GM21515 (cell line): ENCODE results near the gene EXOC1.
A peak's percentile ranks its signal among the peaks of the same experiment; 100 is the strongest.

ENCODE experiments used
- ATAC-seq: cut with Tn5 transposase; IDR thresholded peaks from one replicate; pipeline ENCODE4 v1.9.1; 2021; ENCODE audit not compliant: unreplicated experiment

The EXOC1 gene

DNA sequence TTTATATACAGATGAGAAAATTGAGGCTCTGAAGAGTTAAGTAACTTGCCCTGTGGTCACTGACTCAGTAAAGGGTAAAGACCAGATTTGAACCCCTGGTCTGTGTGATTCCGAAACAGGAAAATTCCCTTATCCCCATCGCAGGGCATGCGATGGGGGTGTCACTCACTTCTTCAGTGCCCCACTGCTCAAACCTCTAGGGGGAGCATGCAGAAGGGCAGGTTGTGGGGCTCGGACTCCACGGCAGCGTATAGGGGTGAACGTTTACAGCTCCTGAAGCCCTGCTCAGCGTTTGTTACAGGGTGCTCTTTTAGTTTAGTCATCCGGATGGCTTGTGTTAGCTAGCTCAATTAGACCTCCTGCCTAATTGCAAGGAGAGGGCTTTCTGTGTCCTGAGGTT lies 3.7 kb upstream of the EXOC1 start:
- ATAC-seq = no peak

DNA sequence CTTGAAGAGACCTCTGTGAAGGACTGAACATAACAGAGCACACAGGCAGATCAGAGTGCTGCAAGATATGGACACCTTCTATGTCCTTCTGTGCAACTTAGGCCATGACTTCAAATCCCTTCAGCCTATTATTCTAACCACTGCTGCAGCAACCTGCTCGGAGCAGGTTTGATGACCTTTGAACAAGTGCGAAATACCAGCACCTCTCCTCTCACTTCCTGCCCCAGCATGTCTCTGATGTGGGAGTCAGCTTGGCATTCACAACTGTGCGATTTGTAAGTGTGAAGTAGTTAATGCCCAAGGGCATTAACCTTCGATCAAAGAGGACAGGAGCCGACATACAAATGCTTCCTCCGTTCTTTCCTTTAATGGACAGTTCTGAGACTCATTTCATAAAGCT lies 1.6 kb upstream of the EXOC1 start:
- no peak for ATAC-seq

DNA sequence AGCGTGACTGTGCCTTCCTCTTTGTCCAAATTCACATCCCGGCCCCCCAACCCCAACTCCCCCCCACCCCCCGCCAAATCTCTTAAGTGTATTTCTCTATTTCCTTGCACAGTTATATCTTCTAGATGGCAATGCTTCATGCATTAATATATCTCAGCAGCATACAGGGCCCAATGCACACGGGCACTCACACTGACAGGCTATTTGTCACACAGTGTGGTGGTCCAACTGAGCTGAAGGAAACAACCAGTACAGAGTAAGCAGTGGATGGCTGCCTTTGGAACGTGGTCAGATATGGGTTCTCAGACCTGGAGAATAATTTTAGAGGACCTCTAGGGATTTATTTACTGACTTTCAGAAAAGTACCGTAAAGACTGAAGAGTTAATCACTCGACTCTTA lies 681 bp downstream of the EXOC1 start:
- no peak for ATAC-seq

DNA sequence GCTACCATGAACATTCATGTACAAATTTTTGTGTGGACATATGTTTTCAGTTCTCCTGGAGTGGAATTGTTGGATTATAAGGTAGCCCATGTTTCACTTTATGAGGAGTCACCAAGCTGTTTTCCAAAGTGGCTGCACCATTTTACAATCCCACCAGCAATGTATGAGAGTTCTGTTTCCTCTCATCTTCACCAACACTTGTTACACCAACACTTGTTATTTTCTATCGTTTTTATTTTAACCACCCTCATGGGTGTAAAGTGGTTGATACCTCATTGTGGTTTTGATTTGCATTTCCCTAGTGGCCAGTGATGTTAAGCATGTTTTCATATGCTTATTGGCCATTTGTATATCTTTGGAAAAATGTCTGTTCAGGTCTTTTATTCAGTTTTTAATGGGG lies 4.1 kb downstream of the EXOC1 start:
- no peak for ATAC-seq

DNA sequence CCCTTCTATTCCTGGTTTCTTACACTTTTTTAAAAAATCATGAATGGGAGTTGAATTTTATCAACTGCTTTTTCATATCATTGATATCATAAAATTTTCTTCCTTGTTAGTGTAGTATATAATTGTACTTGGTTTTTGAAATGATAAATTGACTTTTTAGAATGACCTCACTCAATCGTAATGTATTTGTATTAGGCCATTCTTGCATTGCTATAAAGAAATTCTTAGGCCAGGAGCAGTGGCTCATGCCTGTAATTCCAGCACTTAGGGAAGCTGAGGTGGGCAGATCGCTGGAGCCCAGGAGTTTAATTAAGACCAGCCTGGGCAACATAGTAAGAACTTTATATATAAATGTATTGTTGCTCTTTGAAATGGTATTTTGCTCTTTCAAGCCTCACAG lies 6.3 kb downstream of the EXOC1 start:
- ATAC-seq = no peak

DNA sequence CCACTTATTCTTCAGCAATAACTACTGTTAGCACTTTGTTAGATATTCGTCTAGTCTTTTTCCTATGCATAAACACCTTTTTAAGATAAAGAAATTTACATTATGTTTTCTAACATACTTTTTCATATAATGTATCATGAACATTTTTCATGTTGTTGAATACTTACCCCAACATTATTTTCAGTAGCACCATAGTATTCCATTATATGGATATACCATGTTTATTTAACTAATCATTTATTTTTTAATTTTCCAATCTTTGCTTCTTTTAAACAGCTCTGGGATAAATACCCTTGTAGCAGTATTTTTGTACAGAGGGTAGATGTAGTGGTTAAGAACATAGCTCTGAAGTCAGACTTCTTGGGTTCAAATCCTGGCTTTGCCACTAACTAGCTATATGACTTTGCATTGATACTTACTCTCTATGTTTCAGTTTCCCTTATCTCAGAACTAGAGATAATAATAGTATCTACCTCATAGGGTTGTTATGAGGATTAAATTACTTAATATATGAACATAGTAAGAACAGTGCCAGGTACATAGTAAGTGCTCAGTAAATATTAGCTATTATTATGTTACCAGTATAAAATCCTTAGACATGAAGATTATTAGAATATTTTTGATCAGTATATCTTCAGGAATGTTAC lies 11.3 kb downstream of the EXOC1 start:
- ATAC-seq = no peak

DNA sequence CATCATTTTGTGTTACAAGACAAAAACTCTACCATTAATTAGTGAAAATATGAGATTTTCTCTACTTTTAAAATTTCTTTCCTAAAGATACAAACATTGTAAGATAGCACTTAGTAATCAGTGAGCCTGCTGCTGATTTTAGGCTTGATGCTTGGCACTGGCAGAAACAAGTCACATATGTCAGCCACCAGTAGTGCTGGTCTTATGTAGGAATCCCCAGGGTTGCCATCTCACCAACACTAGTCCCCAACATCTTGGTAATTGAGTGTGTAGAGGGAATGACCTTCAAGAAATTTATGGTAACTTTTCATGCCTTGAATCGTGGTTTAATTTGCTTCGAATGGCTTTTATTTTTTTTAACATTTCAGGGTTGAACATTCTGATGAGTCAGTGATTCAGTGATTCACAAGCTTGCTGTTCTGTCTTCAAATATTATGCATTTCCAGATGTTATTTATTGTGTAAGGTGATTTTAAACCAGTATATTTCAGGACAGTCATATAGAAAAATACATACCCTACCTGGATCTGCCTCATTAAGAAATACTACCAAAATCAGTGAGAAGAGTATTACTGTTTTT lies 11.9 kb downstream of the EXOC1 start:
- ATAC-seq = no peak

DNA sequence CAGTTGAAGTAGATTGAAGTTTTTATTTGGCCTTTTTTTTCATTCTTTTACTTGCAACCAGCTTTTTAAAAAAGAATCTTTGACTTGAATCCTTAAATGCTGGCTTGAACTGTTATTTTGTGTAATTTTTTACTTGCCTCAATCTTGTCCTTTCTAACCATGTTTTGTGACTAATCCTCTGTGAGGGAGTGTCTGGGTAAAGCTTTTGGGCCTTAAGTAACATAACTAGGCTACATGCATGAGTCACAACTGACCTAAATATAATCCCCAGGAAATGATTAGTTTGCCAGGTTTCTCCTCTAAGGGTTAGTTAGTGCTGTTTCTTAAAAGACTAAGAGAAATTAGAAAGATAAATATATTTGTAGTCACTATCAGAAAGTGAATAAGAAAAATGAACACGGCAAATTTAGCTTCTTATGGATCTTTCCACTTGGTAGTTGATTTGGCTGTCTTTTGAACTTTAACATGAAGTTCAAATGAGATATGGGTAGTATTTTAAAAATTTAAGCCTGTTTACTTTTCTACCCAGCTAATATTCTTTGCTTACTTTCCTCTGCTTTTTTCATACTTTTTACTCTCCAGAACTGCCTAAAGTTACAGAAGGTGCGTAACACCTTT lies 13.0 kb downstream of the EXOC1 start:
- ATAC-seq = peak; percentile 76

DNA sequence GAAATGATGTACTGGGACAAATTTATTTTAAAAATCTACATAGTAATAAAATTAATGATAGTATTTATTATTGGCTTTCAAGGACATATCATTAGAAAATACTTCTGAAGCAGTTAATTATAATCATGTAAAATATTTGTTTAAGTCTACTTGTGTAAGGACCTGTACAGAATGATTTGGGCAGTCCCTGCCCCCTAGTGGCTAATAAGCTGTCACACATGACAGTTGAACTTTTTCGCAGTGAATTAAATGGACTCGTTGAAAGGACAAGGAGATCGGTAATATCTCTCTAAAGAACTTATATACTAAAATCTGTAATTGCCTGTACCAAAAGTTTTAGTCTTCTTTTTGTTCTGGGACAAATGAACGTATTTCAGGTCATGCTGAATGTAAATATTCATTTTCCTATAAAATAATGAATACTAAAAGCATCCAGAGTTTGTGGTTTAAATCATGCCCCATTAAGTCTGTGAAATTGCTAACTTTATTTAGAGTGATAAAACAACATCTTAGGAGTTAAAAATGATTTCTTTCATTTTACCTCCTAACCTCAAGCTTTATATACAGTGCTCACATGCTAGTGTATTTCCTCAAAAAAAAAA lies 13.6 kb downstream of the EXOC1 start:
- ATAC-seq = peak; percentile 90

DNA sequence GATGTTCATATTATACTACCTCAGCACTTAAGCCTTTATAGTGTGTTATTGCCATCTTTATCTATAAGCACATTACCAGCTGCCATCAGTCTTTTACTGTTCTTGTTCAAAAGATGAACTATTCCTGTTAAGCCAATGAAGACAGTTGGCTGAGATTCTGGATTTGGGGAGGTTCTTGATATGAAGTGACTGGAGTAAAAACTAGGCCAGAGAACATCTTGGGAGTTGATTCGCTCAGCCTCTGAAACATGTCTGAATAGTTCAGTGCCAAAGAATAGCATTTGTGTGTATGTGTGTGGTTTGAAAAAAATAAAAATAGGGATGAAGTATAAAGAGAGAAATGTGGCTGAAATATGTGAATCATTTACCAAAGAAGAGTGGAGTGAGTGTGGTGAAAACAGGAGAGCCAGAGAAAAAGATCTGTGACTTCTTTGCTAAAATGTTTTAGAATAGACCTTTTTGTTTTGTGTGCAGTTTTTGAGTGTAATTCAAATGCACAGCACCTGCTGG lies 15.2 kb downstream of the EXOC1 start:
- no peak for ATAC-seq

DNA sequence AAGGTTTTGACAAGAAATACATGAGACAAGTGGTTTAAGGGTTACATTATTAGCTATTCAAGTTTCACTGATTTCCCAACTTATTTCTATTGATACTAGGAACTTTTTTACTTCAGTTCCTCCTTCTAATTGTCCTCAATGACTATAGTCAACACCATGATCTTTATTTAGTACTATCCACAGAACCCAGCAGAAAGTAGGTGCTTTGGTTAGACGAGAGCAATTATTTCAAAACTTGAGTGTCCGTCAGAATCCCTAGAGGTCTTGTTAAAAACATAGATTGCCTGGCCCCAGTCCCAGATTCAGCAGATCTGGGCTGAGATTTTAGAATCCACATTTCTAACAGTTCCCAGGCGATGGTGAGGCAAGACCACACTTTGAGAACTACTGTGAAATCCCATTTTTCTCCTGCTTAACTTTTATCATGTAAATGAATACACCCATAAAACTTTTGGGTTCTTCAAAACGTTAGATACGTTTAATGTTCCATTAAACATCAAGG lies 17.9 kb downstream of the EXOC1 start:
- ATAC-seq = no peak

DNA sequence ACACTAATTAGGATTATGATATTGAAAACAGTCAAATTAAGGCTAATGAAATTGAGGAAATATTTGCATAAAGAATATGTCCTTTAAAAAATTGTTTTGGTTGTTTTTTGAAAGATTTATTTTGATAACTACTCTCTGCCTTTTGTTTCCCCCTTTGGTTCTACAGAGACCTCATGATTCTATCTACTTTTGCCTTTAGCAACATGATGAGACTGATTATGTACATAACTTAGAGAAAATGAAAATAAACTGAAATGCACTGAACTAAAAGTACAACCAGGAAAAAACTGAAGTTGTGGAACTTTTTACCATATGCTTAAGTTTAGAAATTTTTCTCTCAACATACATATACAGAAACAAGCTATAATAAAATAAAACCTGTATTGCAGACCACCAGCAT lies 21.4 kb downstream of the EXOC1 start:
- no peak for ATAC-seq

DNA sequence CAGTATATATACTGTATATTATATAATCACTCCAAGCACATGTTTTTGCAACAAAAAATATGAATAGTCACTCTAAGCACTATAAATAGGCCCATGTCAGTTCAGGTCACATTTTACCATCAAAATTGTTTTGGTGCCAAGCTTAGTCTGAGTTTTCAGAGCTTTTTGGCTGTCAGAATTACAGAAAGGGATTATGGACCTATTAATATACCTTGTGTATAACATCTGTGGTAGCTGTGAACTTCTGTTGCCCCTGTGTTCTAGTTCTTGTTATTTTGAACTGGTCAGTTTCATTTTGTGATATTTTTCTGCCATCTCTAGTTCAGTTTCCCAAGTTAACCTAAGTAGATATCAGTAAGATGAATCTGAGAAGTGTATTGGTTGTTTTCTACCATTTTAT lies 22.9 kb downstream of the EXOC1 start:
- no peak for ATAC-seq

DNA sequence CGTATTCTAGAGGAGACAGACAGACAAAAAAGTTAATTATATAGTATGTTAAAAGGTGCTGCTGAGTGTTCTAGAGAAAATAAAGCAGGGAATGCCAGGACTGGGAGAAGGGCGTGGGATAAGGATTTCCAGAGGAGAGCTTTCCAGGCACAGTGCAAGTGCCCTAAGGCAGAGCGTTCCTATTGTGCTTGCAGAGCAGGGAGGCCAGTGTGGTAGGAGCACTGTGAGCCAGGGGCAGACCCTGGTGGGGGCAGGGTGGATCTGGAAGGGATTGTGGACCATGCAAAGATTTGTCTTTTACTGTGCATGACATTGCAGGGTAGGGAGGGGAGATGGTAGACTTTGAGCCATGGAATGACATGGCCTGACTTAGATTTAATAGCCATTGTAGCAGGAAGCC lies 25.8 kb downstream of the EXOC1 start:
- ATAC-seq = no peak

DNA sequence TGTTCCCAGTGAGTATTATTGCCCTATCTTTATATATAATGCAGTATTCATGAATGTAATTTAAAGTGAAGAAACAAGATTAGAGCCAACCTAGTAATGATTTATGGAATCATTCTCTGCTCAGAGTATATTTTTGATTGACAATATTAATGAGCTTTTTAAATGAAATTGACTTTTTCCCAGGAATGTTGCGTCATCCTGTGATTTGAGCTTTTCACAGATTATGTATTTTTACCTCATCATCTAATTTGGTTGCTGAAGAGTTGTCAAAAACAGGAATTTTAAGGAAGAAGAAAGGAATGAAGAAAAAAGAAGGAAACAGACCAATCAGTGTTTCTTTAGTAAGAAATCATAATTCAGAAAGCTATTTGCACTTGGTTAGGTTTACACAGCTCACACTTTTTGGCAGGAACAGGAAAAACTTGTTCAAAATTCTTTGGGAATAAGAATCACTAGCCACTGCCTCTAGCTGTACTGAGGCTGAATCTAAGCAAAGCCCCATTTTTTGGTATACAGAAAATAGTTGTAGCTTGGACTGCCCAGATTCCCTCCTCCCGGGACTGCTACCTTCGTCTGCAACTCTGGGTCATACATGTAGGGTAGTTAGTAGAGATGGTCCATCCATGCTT lies 27.3 kb downstream of the EXOC1 start:
- no peak for ATAC-seq

DNA sequence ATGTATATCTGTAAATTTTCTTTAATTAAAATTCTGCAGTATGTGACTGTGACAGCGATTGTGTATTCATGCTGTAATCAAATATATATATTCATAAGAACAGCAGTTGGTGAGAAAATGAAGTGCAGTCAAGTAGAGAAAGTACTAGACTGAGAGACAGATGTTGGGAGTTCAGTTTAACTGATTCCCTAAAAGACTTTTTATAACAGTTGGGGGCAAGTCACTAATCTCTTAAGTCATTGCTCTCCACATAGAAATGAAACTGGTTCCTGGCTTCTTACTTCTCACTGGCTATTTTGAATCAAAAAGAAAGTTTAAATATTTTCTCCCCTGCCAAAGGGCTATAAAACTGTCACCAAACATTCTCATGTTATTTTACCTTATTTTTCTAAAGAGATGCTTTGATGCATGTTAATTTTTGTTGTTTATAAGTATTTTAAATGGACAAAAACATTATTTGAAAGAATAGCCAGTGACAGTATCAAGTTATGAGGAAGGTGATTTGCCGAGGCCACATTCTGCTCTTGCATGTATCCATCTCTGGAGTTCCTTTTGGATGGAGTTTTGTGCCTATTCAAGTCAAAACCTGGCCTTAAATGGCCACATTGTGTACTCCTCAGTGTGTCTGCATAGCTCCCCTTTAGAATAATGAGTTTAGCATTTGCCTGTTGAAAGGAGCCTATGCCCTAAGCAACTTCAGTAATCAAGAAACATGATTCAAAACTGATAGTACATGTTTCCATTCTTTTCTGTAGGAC lies 30.8 kb downstream of the EXOC1 start:
- no peak for ATAC-seq

DNA sequence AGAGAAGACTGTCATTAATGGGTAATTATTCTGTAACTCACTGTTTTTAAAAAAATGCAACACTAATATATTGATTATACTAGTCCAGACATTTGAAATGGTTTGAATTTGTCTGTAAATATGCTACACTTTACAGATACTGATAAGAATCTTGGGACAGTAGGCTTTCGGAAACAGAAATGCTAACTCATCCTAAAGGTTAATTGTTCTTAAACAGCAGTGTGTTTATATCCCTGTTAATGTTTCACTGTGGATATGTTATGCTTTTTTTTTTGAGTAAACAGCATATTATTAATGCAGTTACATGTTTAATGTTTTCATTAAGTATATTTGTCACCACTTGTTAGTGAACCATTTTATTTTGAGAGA lies 31.4 kb downstream of the EXOC1 start:
- no peak for ATAC-seq

DNA sequence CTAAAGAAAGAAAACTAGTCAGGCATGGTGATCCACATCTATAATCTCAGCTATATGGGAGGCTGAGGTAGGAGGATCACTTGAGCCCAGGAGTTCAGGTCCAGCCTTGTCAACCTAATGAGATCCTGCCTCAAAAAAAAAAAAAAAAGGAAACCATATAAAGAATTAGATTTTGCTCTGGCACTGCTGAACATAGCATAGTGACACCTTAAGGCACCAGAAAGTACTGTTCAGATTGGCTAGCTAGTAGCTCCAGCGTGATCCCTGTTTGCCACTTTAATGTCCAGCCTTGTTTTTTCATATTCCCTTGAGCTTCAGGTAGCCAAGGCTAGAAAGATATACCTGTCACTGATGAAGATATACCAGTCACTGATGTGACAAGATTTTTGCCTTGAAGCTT lies 34.1 kb downstream of the EXOC1 start:
- ATAC-seq = no peak

DNA sequence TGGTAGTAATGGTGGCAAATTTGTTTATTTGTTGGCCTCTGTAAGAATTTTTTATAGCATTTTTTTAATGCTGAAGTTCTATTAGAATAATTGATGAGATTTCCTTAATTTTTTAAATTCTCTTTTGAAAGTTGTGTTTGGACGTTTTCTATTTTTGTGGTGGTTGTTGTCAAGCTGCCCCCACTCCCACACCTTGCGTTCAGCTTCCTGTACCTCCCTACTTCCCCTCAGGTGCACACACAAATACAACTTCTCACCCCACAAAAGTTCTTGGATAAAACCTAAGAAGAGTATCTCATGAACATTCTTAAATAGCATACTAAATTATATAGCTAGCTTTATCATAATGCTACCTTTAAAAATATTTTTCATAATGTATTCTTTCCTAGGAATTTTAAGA lies 38.7 kb downstream of the EXOC1 start:
- ATAC-seq = no peak

DNA sequence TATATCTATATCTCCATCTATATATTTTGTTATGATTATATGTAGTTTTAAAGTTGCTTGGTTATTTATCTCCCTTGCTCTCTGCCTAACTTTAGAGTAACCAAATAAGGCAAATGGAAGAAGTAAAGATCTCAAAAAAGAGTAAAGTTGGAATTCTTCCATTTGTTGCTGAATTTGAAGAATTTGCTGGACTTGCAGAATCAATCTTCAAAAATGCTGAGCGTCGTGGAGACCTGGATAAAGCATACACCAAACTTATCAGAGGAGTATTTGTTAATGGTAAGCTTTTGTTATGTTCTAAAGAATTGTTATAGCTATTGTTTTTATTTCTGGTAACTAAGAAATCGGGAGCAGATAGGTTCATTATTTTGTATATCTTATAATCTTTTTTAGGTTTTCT lies 43.2 kb downstream of the EXOC1 start:
- ATAC-seq = no peak

DNA sequence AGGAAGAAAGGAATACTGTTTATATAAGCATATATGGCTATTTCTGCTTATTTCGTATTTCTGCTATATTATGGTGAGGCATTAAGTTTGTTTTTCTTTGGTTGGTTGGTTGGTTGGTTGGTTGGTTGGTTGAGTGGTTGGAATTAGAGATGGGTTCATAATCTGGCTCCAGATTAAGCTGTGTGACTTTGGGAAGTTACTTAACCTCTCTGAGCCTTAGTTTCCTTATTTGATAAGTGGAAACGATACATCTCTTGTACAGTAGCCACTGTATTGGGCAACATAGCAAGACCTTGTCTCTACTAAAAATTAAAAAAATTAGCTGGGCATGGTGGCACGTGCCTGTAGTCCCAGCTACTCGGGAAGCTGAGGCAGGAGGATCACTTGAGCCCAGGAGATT lies 49.2 kb downstream of the EXOC1 start:
- ATAC-seq = no peak
